IPS-NIHi7 (cell line): Measurements from ENCODE around the gene PPTC7.
"Not testable (repeated sequence)": the region's sequence is repeated elsewhere in the genome, so short reads cannot be mapped to it uniquely, and the experiment has no call there.

Experiments
- DNase-seq: peaks from one replicate; pipeline ENCODE4 v3.0.0; 2012; ENCODE audit warnings: mixed read lengths; ENCODE audit errors: extremely low spot score

Gene PPTC7

GRCh38 chr12:110536834-110537604 lies 46.1 kb downstream of the PPTC7 start:
- no peak for DNase-seq

- no peak for DNase-seq
Observed at GRCh38 chr12:110534811-110535210, 48.3 kb downstream of the PPTC7 start.

GRCh38 chr12:110533607-110534006 lies 49.5 kb downstream of the PPTC7 start:
- no peak for DNase-seq

GRCh38 chr12:110532644-110533043 lies 50.5 kb downstream of the PPTC7 start:
- no peak for DNase-seq

GRCh38 chr12:110531741-110532333 lies 51.3 kb downstream of the PPTC7 start:
- no peak for DNase-seq

DNA sequence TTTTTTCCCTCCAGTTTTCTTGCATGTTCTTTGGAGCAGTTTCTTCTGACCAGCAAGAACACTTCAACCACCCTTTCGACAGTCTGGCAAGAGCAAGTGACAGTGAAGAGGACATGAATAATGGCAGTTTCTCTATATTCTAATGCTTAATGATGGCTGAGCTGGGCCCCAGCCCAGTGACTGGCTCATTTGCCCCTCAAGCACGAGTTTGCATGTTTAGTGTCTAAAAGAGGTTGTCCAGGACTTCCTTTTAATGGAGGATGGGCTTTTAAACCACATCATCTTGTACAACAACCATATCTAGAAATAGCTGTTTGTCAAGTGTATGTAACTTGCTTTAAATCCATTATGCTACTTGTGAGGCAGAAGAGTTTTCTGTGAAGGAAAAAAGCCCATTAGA lies 52.6 kb downstream of the PPTC7 start:
- no peak for DNase-seq

GRCh38 chr12:110528277-110528839 lies 54.8 kb downstream of the PPTC7 start:
- no peak for DNase-seq

- not testable (repeated sequence) for DNase-seq
Observed at GRCh38 chr12:110520876-110521712, 62.0 kb downstream of the PPTC7 start.

GRCh38 chr12:110518014-110518413 lies 65.1 kb downstream of the PPTC7 start:
- DNase-seq = not testable (repeated sequence)

DNA sequence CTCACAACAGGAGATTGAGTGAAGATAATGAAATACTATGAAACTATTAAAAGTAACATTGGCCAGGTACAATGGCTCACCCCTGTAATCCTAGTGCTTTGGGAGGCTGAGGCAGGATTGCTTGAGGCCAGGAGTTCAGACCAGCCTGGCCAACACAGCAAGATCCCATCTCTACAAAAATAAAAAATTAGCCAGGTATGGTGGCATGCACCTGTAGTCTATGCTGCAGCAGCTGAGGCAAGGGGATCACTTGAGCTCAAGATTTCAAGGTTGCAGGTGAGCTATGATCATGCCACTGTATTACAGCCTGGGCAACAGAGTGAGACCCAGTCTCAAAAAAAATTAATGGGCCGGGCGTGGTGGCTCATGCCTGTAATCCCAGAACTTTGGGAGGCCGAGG lies 66.1 kb downstream of the PPTC7 start:
- no peak for DNase-seq

GRCh38 chr12:110514363-110514762 lies 68.8 kb downstream of the PPTC7 start:
- no peak for DNase-seq

DNA sequence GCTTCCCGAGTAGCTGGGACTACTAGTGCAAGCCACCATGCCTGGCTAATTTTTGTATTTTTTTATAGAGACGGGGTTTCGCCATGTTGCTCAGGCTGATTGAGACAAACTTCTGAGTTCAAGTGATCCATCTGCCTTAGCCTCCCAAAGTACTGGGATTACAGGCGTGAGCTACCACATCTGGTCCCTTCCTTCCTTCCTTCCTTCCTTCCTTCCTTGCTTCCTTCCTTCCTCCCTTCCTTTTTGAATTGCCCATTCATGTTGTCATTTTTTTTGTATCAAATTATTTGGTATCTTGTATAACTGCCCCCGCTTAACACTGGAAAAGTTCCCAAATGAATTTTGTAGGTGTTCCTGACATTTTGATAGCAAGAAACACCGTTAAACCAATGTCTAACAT lies 69.3 kb downstream of the PPTC7 start:
- no peak for DNase-seq

DNA sequence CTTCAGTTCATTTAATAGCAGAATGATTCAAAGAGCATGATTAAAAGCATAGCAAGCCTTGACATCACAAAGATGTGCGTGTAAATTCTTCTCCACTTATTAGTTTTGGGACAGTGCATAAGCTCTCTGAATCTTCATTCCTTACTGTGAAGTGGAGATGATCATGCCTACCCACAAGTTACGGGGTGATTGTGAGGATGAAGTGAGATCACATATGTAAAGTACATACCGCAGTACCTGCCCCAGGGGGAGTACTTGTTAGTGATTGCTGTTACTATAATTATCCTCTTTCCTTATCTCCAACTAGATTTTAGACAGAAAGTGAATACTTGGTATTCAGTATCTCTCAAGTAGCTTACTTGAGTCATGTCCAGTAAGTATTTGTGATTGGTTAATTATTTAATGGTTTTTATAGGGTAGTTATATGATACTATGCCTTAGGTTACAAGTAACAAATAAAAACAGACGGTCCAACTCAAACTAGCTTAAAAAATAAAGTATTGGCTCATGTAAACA lies 75.0 kb downstream of the PPTC7 start:
- no peak for DNase-seq

- DNase-seq = no peak
Observed at GRCh38 chr12:110505332-110505731, 77.8 kb downstream of the PPTC7 start.

DNA sequence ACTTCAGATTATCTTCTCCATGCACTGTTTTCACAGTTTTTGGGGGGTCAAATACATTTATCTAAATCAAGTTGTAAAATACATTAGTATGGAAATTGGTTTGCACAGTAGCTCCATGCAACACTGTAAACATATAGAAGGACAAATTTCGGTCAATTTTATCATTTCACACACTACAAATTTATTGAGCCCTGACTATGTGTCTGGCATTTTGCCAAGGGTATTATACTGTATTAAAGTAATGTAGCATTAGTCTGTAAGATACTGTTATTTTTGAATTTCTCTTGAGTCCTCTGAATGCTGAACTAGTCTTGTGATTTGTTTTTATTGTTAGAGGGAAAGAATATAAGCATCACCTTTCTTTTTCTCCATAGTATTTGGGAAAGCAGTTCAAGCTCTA lies 79.7 kb downstream of the PPTC7 start:
- DNase-seq = no peak

DNA sequence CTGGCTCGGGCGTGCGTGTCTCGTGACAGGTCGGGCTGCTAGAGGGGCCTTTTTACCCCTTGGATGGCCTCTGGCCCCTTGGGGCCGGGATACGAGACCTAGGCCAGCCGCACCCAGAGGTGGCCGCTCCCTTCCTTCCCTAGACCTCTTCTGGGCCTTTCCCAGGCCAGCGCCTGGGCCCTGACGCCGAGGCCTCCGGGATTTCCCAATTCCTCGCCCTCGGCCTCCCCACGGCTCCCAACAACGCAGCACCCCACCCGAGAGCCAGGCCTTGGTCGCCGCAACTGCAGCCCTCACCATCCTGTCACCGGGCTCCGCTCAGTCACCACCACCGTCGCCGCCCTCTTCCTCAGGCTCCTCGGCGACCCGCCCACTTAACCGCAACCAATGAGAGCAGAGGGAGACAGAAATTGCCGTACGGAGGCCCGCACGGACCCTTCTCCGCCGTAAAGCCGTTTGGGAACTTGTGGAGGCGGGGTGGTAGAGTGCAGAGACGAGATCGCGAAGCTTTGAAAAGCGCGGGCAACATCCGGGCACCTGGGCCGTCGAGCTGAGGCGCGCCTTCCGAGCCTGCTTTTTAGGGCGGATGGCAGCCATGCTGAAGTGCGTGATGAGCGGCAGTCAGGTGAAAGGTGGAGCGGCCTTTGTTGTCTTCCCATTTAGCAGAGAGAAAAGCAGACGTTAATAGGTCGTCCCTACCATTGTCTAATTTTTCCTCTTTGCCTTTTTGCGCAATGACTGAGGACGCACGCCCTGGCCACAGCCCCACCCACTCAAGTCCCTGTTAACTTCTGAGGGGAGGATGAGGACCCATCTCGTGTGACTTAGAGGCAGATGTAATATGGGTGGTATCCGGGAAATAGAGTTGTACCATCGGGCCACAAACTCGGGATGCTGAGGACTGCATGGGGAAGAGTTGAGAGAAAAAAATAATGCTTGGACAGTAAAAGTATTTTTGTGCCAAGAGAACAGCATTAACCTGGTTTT lies 81.1 kb downstream of the PPTC7 start, which contains the start of the genes RAD9B and VPS29:
Gene RAD9B, plus strand, starts transcription at position 580 of the 987 bp plus-strand sequence. Its CDS starts 7 bp downstream, at position 587.
Gene VPS29, minus strand, starts transcription at position 360 of the 987 bp plus-strand sequence. Its CDS starts 60 bp downstream, at position 300.
- peak; percentile 96 for DNase-seq

DNA sequence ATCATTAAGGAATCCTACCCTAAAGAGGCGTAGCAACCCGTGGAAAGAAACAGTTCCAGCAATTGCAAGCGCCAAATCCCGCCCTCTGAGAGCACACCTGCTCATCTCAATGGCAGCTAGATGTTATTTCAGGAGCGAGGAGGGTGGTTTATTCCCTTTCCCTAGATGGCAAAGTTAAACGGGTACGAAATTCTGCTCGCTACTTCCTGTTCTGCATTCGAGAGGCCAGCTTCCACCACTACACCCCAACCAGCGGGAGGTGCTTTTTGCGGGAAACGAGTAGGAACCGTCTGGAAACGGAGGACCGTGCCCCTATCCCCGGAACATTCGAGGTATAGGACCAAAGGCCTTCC lies 81.7 kb downstream of the PPTC7 start:
- peak; percentile 42 for DNase-seq

DNA sequence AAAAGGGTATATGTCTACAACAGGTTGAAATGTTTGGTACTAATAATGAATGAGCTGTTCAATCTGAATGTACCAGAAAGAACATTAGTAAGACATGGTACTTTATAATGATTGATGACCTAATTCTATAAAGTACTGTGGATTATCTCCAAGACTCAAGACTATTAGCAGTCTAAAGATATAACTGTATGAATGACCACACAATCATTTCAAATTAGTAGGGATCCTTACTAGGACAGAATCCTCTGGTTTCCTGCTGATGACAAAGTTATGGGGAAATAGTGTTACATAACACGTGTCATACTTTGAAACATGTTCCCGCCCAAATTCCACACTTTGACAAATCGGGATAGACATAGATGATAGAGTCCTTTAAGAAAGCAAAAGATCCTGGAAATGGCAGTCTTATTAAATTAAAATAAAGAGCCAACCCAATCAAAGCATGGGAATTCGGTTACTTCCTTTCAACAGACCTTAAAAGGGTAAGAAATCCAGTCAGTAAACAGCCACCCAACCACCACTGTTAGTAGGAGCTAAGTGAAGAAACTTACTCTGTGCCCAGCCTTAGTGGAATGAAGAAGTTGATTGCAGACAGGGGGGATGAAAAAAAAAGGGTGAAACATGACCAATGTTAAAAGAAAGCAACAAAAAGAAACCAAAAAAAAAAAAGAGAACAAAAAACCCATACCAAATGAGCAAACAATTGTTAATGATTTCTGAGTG lies 84.0 kb downstream of the PPTC7 start:
- DNase-seq = no peak
